Bone marrow (tissue), 2 donors: ENCODE measurements around the gene OTUD6A.

Experiments used
- DNase-seq, 2 donors: peaks; one replicate each; lab custom pipeline; 2025; lab: John Stamatoyannopoulos, UW

The OTUD6A gene, protein sequence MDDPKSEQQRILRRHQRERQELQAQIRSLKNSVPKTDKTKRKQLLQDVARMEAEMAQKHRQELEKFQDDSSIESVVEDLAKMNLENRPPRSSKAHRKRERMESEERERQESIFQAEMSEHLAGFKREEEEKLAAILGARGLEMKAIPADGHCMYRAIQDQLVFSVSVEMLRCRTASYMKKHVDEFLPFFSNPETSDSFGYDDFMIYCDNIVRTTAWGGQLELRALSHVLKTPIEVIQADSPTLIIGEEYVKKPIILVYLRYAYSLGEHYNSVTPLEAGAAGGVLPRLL

DNA sequence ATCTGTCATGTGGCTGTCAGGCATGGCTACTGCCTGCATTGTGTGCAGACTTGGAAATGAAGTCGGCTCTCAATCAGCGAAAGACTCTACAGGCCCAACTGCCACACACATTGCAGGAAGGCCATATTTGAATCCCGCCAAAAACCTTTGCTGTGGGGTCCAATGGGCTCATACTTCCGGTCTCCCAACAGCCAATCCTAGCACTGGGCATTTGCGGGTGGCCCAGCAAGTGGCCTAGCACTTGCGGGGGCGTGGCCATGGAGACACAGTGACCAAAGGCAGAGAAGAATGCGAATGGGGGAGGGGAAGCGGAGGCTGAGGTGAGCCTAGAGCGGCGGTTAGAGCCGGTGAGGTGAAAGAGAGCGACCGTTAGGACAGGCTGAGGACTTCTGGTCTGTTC, at the start of gene OTUD6A:
Gene OTUD6A, plus strand, starts transcription at position 382 of the 400 bp plus-strand sequence. CDS start 68 bp downstream, outside the sequence.
- no peak for DNase-seq

GRCh38 chrX:70012756-70013155, 49.5 kb upstream of the OTUD6A start:
- DNase-seq = no peak

DNA sequence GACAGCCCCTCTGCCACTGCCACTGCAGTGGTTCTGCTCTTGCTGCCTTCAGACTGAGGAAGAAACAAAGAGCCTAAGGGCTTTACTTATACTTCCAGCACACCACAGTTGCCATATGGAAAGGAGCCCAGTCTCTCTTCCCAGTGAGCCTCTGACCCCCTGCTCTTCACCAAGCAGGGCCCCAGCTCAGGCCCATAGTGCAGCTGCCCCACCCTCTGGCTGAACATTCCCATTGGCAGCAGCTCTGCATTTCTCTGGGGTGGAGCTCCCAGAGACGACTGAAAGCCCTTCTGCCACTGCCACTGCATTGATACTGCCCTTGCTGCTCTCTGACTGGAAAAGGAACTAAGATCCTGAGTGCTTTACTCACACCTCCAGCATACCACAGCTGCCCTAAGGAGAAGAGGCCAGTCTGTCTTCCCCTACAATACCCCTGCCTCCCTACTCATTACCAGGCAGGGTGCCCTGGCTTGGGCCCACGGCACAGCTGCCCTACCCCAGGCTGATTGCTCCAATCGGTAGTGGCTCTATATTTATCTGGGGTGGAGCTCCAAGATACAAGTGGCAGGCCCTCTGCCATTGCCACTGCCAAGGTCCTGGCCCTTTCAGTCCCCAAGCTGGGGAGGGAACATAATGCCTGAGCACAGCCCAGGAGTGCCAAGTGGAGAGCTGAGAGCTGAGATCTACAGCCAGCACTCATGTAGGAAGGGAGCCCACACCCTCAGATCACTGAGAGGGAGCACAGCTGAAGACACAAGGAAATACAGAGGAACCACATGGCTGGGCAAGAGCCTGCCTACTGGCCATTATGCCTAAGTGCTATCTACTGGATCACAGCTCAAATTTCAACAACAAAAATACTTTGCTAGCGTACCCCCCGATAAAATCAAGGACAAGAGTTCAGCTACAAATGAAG, 48.5 kb upstream of the OTUD6A start:
- no peak for DNase-seq

- no peak for DNase-seq
These were observed 45.7 kb upstream of the OTUD6A start for GRCh38 chrX:70016513-70016912.

DNA sequence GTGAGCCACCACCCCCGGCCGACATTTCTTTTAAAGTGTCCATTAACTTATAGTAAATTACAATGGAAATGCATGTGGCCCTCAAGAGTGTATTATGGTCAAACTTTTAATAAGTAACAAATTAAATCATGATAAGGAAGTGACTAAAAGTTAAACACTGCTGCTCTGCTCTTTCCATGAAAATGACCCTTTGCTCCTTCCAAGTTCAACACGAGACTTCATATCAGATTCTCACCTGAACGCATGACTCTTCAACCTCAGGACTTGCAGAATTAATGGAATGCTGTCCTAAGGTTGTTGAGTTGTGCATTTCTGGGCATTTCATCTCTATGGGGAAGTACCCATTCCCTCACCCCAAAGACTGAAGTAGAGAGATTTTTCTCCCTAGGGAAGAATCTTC, 39.6 kb upstream of the OTUD6A start:
- no peak for DNase-seq

GRCh38 chrX:70025464-70025863, 36.8 kb upstream of the OTUD6A start:
- DNase-seq = no peak

DNA sequence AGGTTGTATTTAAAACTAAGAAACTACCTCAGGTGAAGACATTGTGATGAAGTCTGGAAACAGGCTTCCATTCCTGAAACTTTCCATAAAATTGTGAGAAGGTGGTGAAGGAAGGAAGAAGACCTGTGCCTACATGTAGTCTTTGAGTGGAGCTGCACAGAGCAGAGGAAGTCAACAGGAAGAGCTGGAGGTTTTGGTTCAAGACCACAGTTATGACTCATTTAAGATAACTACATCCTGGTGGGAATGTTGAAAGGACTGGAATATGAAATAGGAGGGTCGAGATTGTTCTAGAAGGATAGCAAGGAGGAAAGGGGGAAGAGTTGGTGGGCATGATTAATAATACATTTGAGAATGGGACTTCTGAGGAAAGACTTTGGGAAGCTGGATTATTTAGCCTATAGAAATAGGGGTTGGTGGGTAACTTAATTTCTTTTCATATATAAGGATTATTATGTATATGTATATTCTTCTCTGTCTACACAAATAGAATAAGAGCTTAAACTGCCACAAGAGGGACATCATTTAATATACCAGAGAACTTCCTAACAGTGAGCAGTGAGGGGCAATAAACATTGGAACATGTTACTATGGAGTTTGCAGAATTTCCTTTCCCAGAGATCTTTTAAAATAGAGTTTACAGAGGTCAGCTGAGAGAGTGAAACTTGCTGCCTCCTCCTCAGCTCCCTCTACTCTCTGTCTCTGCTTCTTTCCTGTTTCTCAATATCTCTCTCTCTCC, 36.0 kb upstream of the OTUD6A start:
- no peak for DNase-seq

GRCh38 chrX:70026851-70027200, 35.4 kb upstream of the OTUD6A start:
- no peak for DNase-seq

- DNase-seq = no peak
These were observed 32.4 kb upstream of the OTUD6A start for GRCh38 chrX:70029863-70030262.

GRCh38 chrX:70030301-70030767, 31.9 kb upstream of the OTUD6A start:
- peak in 1 of 2 donors; percentile 24 for DNase-seq

GRCh38 chrX:70032792-70033191, 29.5 kb upstream of the OTUD6A start:
- no peak for DNase-seq

DNA sequence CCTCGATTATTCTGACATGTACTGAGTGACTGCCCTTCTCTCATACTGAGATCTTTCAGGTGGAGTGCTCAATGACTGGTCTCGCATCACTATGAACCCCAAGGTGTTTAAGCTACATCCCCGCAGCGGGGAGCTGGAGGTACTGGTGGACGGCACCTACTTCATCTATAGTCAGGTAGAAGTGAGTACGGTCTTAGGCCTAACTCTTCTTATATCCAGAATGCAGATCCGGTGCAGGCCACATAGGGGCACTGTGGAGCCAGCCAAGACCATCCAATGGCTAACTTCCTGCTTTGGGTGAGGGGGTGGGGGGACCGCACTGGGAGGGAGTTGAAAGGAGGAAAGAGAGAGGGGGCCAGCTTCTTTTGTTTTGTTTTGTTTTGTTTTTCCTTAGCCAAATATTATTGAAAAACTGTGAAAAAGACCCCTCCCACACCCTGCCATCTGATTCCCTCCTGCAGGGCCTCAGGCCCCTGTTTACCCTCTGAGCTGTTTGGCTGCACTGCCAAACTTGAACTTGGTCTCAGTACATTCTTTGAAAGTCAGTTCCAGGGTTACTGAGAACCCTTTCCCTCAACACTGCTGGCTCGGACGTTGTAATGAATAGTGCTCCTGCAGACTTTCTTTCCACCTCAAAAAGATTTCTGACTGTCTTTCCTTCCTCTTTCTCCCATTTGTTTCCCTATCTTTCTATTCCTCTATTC, 28.8 kb upstream of the OTUD6A start:
- DNase-seq = no peak

GRCh38 chrX:70034646-70035045, 27.6 kb upstream of the OTUD6A start:
- no peak for DNase-seq

DNA sequence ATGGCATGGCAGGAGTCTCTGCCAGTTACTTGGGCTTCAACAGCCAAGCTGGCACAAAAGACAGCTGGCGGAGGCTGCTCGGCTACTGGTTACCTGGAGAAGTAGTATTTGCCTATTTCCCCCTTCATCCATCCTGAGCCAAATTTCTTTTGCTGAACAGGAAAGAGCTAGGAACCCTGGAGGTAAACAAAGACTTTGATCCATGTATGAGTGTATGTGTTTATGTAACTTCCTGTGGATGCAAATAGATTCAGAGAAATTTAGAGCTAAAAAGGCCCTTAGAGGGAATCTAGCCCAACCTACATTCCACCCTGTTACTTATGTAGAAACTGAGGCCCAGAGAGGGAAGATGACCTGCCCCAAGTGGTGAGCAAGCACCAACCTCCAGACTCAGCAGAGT, 23.7 kb upstream of the OTUD6A start:
- DNase-seq = no peak

DNA sequence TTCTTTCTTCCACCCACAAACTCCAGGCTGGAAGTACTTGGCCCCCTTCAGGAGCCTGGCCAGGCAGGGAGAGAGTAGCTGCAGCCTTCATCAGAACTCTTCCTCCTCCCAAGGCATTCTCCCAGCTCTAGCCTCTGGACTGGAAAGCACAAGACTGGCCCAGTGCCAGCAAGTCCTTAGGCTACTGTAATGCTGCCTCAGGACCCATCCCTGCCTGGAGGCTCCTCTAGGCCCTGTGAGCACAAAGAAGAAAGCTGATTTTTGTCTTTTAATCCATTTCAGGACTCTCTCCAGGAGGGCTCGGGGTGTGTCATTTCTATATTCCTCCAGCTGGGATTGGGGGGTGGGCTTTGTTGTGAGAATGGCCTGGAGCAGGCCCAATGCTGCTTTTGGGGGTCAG, 23.3 kb upstream of the OTUD6A start:
- no peak for DNase-seq

DNA sequence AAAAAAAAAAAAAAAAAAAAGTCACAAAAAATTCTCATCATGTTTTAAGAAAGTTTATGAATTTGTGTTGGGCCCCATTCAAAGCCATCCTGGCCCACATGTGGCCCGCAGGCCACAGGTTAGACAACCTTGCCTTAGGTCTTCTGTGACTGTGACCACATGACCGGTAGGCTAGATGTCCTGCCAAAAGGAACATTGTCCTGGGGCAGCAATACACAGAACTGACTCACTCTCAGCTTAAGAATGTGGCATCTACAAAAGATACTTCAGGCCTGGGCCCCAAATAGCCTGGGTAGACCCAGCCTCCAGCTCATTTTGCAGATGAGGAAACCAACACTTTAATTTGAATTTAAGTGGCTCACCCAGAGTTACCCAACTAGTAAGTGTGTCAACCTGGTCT, 22.5 kb upstream of the OTUD6A start:
- no peak for DNase-seq

DNA sequence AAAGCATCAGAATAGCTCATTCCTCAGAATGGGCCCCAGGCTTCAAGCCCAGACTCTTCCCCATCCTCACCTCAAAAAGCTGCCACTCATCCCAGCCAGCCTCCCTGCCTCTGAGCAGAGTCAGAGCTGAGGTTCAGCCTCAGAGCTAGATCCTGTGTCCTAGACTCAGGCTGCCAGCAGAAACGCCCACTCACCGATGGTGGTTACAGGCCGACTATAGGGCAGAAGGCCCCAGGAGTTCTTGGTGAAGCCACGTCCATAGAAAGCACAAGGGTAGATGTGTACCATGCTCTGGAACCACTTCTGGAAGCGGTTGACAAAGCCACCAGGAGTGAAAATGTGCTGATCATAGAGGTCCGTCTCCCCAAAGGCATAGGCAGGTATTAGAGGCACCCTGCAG, 20.3 kb upstream of the OTUD6A start:
- DNase-seq = no peak

DNA sequence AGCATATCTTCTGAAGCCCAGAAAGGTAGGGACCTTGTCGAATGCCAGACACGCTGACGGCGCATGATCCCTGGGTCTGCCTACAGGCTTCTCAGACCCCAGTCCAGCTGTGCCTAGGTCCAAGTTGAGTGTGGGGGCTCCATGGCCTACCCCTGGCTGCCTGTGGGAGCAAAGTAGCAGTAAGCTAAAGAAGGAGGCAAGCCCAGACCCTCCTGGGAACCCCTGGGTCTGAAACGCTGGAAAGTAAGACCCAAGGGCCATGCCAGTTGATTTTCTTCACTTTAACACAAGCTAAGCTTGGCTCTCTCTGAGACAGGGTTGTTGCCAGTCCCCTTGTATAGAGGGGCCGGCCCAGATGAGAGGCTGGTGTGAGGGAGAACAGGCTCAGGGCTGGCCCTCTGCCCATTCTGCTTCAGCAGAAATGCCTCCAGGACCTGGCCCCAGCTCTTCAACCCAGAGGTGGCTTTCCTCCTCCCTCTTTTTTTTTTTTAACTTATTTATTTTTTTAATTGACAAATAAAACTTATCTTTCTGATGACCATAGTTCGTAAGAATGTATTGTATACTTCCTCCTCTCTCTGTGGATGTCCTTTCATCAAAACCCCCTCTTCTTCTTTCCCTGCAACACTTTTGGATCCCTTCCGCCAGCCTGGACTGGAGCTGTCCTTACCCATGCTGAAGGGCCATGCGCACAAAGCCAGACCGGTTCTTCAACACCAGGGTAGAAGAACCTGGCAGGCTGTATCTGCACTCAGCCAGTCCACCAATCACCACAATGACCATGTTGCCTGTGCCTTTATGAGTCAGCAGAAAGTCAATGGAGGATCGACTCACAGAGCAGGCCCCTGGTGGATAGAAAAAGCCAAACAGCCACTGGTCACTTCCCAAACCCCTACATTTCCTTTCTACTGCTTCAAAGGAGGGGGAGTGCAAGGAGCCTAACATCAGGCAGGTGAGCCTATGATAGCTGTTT, 19.6 kb upstream of the OTUD6A start:
- no peak for DNase-seq

DNA sequence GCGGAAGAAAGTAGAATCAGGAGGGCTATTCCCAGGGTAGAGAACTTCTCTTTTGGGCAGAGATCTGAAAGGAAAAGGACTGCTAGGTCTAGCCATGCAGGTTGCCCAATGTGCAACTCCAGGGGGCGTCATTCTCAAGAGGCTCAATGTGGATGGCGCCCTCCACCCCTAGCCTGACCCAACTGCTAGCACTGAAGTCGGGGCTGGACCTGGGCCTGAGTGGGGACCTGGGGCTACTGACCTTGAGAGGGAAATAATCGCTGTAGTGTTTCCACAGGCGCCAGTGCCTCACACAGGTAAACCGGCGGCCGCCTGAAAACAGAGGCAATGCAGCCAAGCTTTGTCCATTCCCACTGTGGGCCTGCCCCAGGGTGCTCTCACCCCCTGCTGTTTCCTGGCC, 18.6 kb upstream of the OTUD6A start:
- no peak for DNase-seq

- DNase-seq = no peak
These were observed 17.6 kb upstream of the OTUD6A start for GRCh38 chrX:70044541-70045245.
